Measurements from ENCODE around the gene PRSS57. TPM values are rescaled to one million over a fixed set of nuclear protein-coding genes. Genes with fewer than 3 reads are reported as not detected.

Gene PRSS57
- total and polyA plus RNA-seq, 2 of the 4 experiments (the other 2 are of a cell fraction), result not detected

DNA sequence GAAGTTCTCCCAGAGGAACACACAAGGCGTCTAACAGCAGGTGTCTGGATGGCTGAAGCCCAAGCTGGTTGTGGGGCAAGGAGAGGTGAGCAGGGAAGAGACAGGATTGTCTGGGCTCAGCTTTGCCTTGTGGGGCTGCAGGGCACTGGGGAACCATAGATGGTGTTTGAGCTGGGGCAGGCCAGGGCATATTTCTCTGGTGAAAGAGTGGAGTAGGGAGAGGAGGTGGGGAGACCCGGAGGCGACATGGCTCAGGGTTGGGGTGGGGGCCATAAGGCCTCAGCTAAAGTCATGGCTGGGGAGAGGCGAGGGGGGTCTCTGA is 8.0 kb upstream of the PRSS57 start:
- no peak for DNase-seq

More for the DNA sequence above, 8.0 kb upstream of the PRSS57 start:
- ChIA-PET POLR2A (ENCODE audit: unreplicated experiment) (interaction anchor here (0.6 kb wide), 1 partner anchor 67 kb away, joined by 4 read pairs; no protein-coding TSS in a partner anchor), CTCF (no interaction called here)
- intact Hi-C loops (cut with micrococcal nuclease), result no loop called here
- H3K14ac ChIP-seq (replicated peaks; ENCODE audit: low read depth, low read length), result no peak overlapping the region
- H3K27ac ChIP-seq (ENCODE audit: insufficient read depth, low read length), result no peak overlapping the region
- H3K18ac ChIP-seq (ENCODE audit: low read depth, low read length), result no peak overlapping the region
- no peak overlapping the region for H2AK5ac ChIP-seq (ENCODE audit: low read depth, low read length)
- BruUV-seq (replicated peaks), result no TSS peak
- no peaks in the 10 kb centered on the region for H3K36me3 ChIP-seq (ENCODE audit: control insufficient read depth, insufficient read depth, low read length)
- no peak overlapping the region for H3K9ac ChIP-seq (ENCODE audit: low read depth, low read length)
- H4K5ac ChIP-seq (ENCODE audit: low read depth, low read length), result no peak overlapping the region; the same call in 1 of the 2 replicates
- no peak overlapping the region for H4K91ac ChIP-seq (ENCODE audit: insufficient read depth, low read depth, low read length)
- H3K4me1 ChIP-seq (ENCODE audit: control insufficient read depth, insufficient read depth, low read length), result peaks cover 3% of the 10 kb centered on the region; the same call in 1 of the 2 replicates
- no peak overlapping the region for H2AK9ac ChIP-seq (replicated peaks; ENCODE audit: low read depth, low read length, poor library complexity)
- H3K79me1 ChIP-seq (ENCODE audit: low read depth in 1 of 2, low read length in 2 of 2), result no peaks in the 10 kb centered on the region
- no peaks in the 10 kb centered on the region for H3K9me1 ChIP-seq (ENCODE audit: insufficient read depth, low read length)
- H2BK20ac ChIP-seq (ENCODE audit: low read depth, low read length), result no peak overlapping the region
- H2AFZ ChIP-seq (replicated peaks; ENCODE audit: low read length, poor library complexity), result peak overlapping the region; percentile 35
- no peak overlapping the region for H3K4me3 ChIP-seq (ENCODE audit: insufficient read depth, low read depth, low read length)
- no peak overlapping the region for H2BK5ac ChIP-seq (ENCODE audit: low read depth, low read length, poor library complexity, severe bottlenecking)
- TF ChIP-seq CEBPB (IDR thresholded peaks at IDR 0.05; ENCODE audit: low read depth, low read length) (no peak), MXI1 (IDR thresholded peaks at IDR 0.05; ENCODE audit: borderline replicate concordance, low read depth, low read length) (no peak), CTCF (conservative IDR thresholded peaks at IDR 0.05; ENCODE audit: low read depth, low read length) (no peak), NFE2L2 (IDR thresholded peaks at IDR 0.05; ENCODE audit: low read depth, low read length) (no peak), RAD21 (IDR thresholded peaks at IDR 0.05; ENCODE audit: low read length) (no peak), POLR2A (IDR thresholded peaks at IDR 0.05; ENCODE audit: low read depth, low read length) (no peak), RFX5 (IDR thresholded peaks at IDR 0.05; ENCODE audit: low read depth, low read length) (no peak), MAFK (IDR thresholded peaks at IDR 0.05; ENCODE audit: low read depth, low read length) (no peak), RCOR1 (IDR thresholded peaks at IDR 0.05; ENCODE audit: insufficient replicate concordance, low read length) (no peak), FOS (IDR thresholded peaks at IDR 0.05; ENCODE audit: low read depth, low read length) (no peak), MAZ (IDR thresholded peaks at IDR 0.05; ENCODE audit: borderline replicate concordance, low read depth, low read length) (no peak), SMC3 (IDR thresholded peaks at IDR 0.05; ENCODE audit: low read depth, low read length) (no peak), BHLHE40 (IDR thresholded peaks at IDR 0.05; ENCODE audit: low read depth, low read length) (no peak)
- TF ChIP-seq, protein P1, sequence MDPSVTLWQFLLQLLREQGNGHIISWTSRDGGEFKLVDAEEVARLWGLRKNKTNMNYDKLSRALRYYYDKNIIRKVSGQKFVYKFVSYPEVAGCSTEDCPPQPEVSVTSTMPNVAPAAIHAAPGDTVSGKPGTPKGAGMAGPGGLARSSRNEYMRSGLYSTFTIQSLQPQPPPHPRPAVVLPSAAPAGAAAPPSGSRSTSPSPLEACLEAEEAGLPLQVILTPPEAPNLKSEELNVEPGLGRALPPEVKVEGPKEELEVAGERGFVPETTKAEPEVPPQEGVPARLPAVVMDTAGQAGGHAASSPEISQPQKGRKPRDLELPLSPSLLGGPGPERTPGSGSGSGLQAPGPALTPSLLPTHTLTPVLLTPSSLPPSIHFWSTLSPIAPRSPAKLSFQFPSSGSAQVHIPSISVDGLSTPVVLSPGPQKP (IDR thresholded peaks at IDR 0.05; ENCODE audit: borderline replicate concordance, low read depth, low read length), result no peak
- TF ChIP-seq, protein P2, sequence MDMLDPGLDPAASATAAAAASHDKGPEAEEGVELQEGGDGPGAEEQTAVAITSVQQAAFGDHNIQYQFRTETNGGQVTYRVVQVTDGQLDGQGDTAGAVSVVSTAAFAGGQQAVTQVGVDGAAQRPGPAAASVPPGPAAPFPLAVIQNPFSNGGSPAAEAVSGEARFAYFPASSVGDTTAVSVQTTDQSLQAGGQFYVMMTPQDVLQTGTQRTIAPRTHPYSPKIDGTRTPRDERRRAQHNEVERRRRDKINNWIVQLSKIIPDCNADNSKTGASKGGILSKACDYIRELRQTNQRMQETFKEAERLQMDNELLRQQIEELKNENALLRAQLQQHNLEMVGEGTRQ (IDR thresholded peaks at IDR 0.05; ENCODE audit: low read depth, low read length), result no peak
- WGBS, 2 experiments (ENCODE audit: extremely low coverage in 2 of 2, insufficient read length in 1 of 2), result 46% methylated on average over 2 of the region's 4 CpGs; no CpG with 5 or more reads in 1 of the 2 experiments
- no peak overlapping the region for H3K4me2 ChIP-seq (ENCODE audit: low read depth, low read length)
- H3K27me3 ChIP-seq (ENCODE audit: control insufficient read depth, insufficient read depth, low read length), result peaks cover 6% of the 10 kb centered on the region; the same call in 1 of the 2 replicates
- in situ Hi-C loops (cut with MboI; ENCODE audit: low sequenced_read_pairs), result no loop called here
- no peak overlapping the region for H3K23ac ChIP-seq (ENCODE audit: low read depth, low read length)
- ATAC-seq (ENCODE audit: low read depth), result no peak
- H2BK120ac ChIP-seq (ENCODE audit: low read depth, low read length), result no peak overlapping the region
- no peak overlapping the region for H3K56ac ChIP-seq (ENCODE audit: extremely low read depth, insufficient read depth, low read length)
- H4K8ac ChIP-seq (ENCODE audit: low read depth in 2 of 2, low read length in 2 of 2), result no peak overlapping the region
- dilution Hi-C loops (cut with HindIII; ENCODE audit: low sequenced_read_pairs, unreplicated experiment), result no loop called here
- H4K20me1 ChIP-seq (ENCODE audit: insufficient read depth, low read length), result no peaks in the 10 kb centered on the region; the same call in 1 of the 2 replicates
- H2BK15ac ChIP-seq (ENCODE audit: low read depth, low read length), result no peak overlapping the region
- H3K4ac ChIP-seq (ENCODE audit: low read depth, low read length), result no peak overlapping the region
- no peaks in the 10 kb centered on the region for H3K9me3 ChIP-seq (ENCODE audit: control insufficient read depth, insufficient read depth, low read length)

Measured in IMR-90 (cell line).